OCI-LY1 (cell line): ENCODE results near the gene CRTAC1.

Experiments
- H2AFZ ChIP-seq: fragments of 200-600 bp; sonication (generic), shearing (Covaris generic); 2 replicates; pipeline ENCODE4 v1.6.0; 2014; ENCODE audit warnings: antibody characterized with exemption, mild to moderate bottlenecking, low read length
- H3F3A ChIP-seq: fragments of 200-600 bp; sonication (generic), shearing (Covaris generic); 2 replicates; pipeline ENCODE4 v1.6.0; 2014; ENCODE audit warnings: mild to moderate bottlenecking, antibody characterized with exemption, low read length, moderate library complexity; ENCODE audit not compliant: insufficient read depth
- H3K27ac ChIP-seq: fragments of 200-600 bp; sonication (generic); 2 replicates; pipeline ENCODE4 v1.5.1; 2014; ENCODE audit warnings: low read length, mixed run types, mild to moderate bottlenecking, low read depth; ENCODE audit not compliant: poor library complexity, severe bottlenecking
- H3K27me3 ChIP-seq: fragments of 200-600 bp; sonication (generic); 2 replicates; pipeline ENCODE4 v1.6.0; 2014; ENCODE audit warnings: antibody characterized with exemption, mild to moderate bottlenecking, low read length, moderate library complexity; ENCODE audit not compliant: insufficient read depth
- H3K36me3 ChIP-seq: fragments of 200-600 bp; sonication (generic); 2 replicates; pipeline ENCODE4 v1.6.1; 2014; ENCODE audit warnings: mild to moderate bottlenecking, antibody characterized with exemption, low read length, moderate library complexity, mixed read lengths; ENCODE audit not compliant: insufficient read depth
- H3K4me1 ChIP-seq: fragments of 200-600 bp; sonication (generic); 2 replicates; pipeline ENCODE4 v1.5.1; 2014; ENCODE audit warnings: mild to moderate bottlenecking, low read length, moderate library complexity; ENCODE audit not compliant: insufficient read depth, severe bottlenecking
- H3K4me2 ChIP-seq: fragments of 200-600 bp; sonication (generic), shearing (Covaris generic); 2 replicates; pipeline ENCODE4 v1.6.1; 2014; ENCODE audit warnings: low read length
- H3K4me3 ChIP-seq: fragments of 200-600 bp; sonication (generic); 2 replicates; pipeline ENCODE4 v1.5.1; 2014; ENCODE audit warnings: low read length, low read depth, mild to moderate bottlenecking, mixed read lengths; ENCODE audit not compliant: poor library complexity, severe bottlenecking
- H3K79me2 ChIP-seq: fragments of 200-600 bp; shearing (Covaris generic); 2 replicates; pipeline ENCODE4 v1.6.1; 2016; ENCODE audit warnings: mixed run types, low read length, mixed read lengths; ENCODE audit not compliant: insufficient read depth
- H3K9ac ChIP-seq: fragments of 200-600 bp; sonication (generic), shearing (Covaris generic); 2 replicates; pipeline ENCODE4 v1.6.1; 2014; ENCODE audit warnings: mild to moderate bottlenecking, low read length, mixed read lengths
- H3K9me2 ChIP-seq: fragments of 200-600 bp; sonication (generic), shearing (Covaris generic); 2 replicates; pipeline ENCODE4 v1.6.1; 2014; ENCODE audit warnings: low read depth, mild to moderate bottlenecking, low read length, mixed read lengths
- H3K9me3 ChIP-seq: fragments of 200-600 bp; shearing (Covaris generic); 2 replicates; pipeline ENCODE4 v1.6.1; 2014; ENCODE audit warnings: low read length, mixed read lengths
- H4K20me1 ChIP-seq: fragments of 200-600 bp; sonication (generic), shearing (Covaris generic); 2 replicates; pipeline ENCODE4 v1.6.0; 2016; ENCODE audit warnings: mild to moderate bottlenecking, low read length; ENCODE audit not compliant: insufficient read depth
- EZH2 ChIP-seq: fragments of 200-600 bp; sonication (generic), shearing (Covaris generic); IDR thresholded peaks from 2 replicates; pipeline ENCODE4 v1.8.0; 2017; ENCODE audit warnings: borderline replicate concordance, mixed run types, mild to moderate bottlenecking, antibody characterized with exemption, low read length, moderate library complexity, mixed read lengths
- TF ChIP-seq, protein P1 (sequence below): fragments of 200-600 bp; sonication (generic), shearing (Covaris generic); IDR thresholded peaks from 2 replicates; pipeline ENCODE4 v1.5.1; 2017; ENCODE audit warnings: mild to moderate bottlenecking, antibody characterized with exemption, low read length, moderate library complexity, mixed read lengths

Gene CRTAC1

GRCh38 chr10:97861924-97862323, 168.5 kb downstream of the CRTAC1 start:
- no peak overlapping the region for H3K4me3 ChIP-seq
- no peaks in the 10 kb centered on the region for H3K9me2 ChIP-seq
- no peaks in the 10 kb centered on the region for H3K36me3 ChIP-seq
- H3K27me3 ChIP-seq = no peaks in the 10 kb centered on the region
- no peaks in the 10 kb centered on the region for H4K20me1 ChIP-seq
- H3K4me2 ChIP-seq = no peak overlapping the region
- H3K79me2 ChIP-seq = no peaks in the 10 kb centered on the region
- H3K27ac ChIP-seq = no peak overlapping the region
- no peaks in the 10 kb centered on the region for H3K4me1 ChIP-seq
- H3K9me3 ChIP-seq = no peaks in the 10 kb centered on the region
- TF ChIP-seq, protein P1, sequence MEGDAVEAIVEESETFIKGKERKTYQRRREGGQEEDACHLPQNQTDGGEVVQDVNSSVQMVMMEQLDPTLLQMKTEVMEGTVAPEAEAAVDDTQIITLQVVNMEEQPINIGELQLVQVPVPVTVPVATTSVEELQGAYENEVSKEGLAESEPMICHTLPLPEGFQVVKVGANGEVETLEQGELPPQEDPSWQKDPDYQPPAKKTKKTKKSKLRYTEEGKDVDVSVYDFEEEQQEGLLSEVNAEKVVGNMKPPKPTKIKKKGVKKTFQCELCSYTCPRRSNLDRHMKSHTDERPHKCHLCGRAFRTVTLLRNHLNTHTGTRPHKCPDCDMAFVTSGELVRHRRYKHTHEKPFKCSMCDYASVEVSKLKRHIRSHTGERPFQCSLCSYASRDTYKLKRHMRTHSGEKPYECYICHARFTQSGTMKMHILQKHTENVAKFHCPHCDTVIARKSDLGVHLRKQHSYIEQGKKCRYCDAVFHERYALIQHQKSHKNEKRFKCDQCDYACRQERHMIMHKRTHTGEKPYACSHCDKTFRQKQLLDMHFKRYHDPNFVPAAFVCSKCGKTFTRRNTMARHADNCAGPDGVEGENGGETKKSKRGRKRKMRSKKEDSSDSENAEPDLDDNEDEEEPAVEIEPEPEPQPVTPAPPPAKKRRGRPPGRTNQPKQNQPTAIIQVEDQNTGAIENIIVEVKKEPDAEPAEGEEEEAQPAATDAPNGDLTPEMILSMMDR = no peak
- no peak for TF ChIP-seq EZH2
- no peak overlapping the region for H3K9ac ChIP-seq
- no peak overlapping the region for H2AFZ ChIP-seq
- H3F3A ChIP-seq = no peaks in the 10 kb centered on the region

GRCh38 chr10:97861097-97861750, 169.2 kb downstream of the CRTAC1 start:
- Histone ChIP-seq H3K4me2 (no peak overlapping the region), H3K27me3 (no peaks in the 10 kb centered on the region), H3K9me2 (no peaks in the 10 kb centered on the region), H3K9ac (no peak overlapping the region), H2AFZ (no peak overlapping the region), H3F3A (no peaks in the 10 kb centered on the region), H3K27ac (no peak overlapping the region), H4K20me1 (no peaks in the 10 kb centered on the region), H3K36me3 (no peaks in the 10 kb centered on the region), H3K79me2 (no peaks in the 10 kb centered on the region), H3K9me3 (no peaks in the 10 kb centered on the region), H3K4me3 (no peak overlapping the region), H3K4me1 (no peaks in the 10 kb centered on the region)
- no peak for TF ChIP-seq EZH2
- TF ChIP-seq, protein P1 = no peak

- Histone ChIP-seq H3K27me3 (no peaks in the 10 kb centered on the region), H2AFZ (no peak overlapping the region), H4K20me1 (no peaks in the 10 kb centered on the region), H3K4me2 (no peak overlapping the region), H3K9me2 (no peaks in the 10 kb centered on the region), H3K9me3 (no peaks in the 10 kb centered on the region), H3K4me3 (no peak overlapping the region), H3K4me1 (no peaks in the 10 kb centered on the region), H3F3A (no peaks in the 10 kb centered on the region), H3K36me3 (no peaks in the 10 kb centered on the region), H3K27ac (no peak overlapping the region), H3K79me2 (no peaks in the 10 kb centered on the region), H3K9ac (no peak overlapping the region)
- TF ChIP-seq, protein P1 = no peak
- TF ChIP-seq EZH2 = no peak
Observed at GRCh38 chr10:97858001-97858439, 172.4 kb downstream of the CRTAC1 start.
